Activated CD8-positive, alpha-beta memory T cell treated with anti-CD3 and anti-CD28 coated beads, Interleukin-2, amount 50 U/mL, for 4 hours (primary cell): ENCODE data around the gene ELMO1.
A peak's percentile ranks its signal among the peaks of the same experiment; 100 is the strongest.

Experiments used
- DNase-seq: peaks from one replicate; pipeline ENCODE4 v3.0.0-alpha.2; 2020

Gene ELMO1

GRCh38 chr7:37342176-37342687 lies 106.4 kb downstream of the ELMO1 start:
- DNase-seq, result no peak

- no peak for DNase-seq
Measured at GRCh38 chr7:37341033-37341630, 107.5 kb downstream of the ELMO1 start.

- DNase-seq, result no peak
Measured at GRCh38 chr7:37338966-37339365, 109.7 kb downstream of the ELMO1 start.

- no peak for DNase-seq
Measured at GRCh38 chr7:37337522-37337921, 111.1 kb downstream of the ELMO1 start.

GRCh38 chr7:37336259-37336658 lies 112.4 kb downstream of the ELMO1 start:
- no peak for DNase-seq

GRCh38 chr7:37333075-37333474 lies 115.6 kb downstream of the ELMO1 start:
- DNase-seq, result no peak

- no peak for DNase-seq
Measured at GRCh38 chr7:37332243-37333016, 116.2 kb downstream of the ELMO1 start.

- DNase-seq, result no peak
Measured at GRCh38 chr7:37330775-37331174, 117.9 kb downstream of the ELMO1 start.

- no peak for DNase-seq
Measured at GRCh38 chr7:37329940-37330339, 118.7 kb downstream of the ELMO1 start.

GRCh38 chr7:37327288-37327687 lies 121.4 kb downstream of the ELMO1 start:
- no peak for DNase-seq

GRCh38 chr7:37323966-37324365 lies 124.7 kb downstream of the ELMO1 start:
- DNase-seq, result no peak

GRCh38 chr7:37322831-37323230 lies 125.8 kb downstream of the ELMO1 start:
- DNase-seq, result no peak

GRCh38 chr7:37320848-37321468 lies 127.7 kb downstream of the ELMO1 start:
- no peak for DNase-seq

- DNase-seq, result no peak
Measured at GRCh38 chr7:37320140-37320847, 128.4 kb downstream of the ELMO1 start.

- DNase-seq, result no peak
Measured at GRCh38 chr7:37318541-37318940, 130.1 kb downstream of the ELMO1 start.

- DNase-seq, result no peak
Measured at GRCh38 chr7:37315772-37316715, 132.6 kb downstream of the ELMO1 start.

GRCh38 chr7:37312608-37313007 lies 136.1 kb downstream of the ELMO1 start:
- DNase-seq, result no peak

- DNase-seq, result peak; percentile 17
Measured at GRCh38 chr7:37311355-37311754, 137.3 kb downstream of the ELMO1 start.

GRCh38 chr7:37310327-37311080 lies 138.2 kb downstream of the ELMO1 start:
- DNase-seq, result no peak

- DNase-seq, result no peak
Measured at GRCh38 chr7:37309493-37309892, 139.2 kb downstream of the ELMO1 start.

- no peak for DNase-seq
Measured at GRCh38 chr7:37304921-37305320, 143.7 kb downstream of the ELMO1 start.
